MM.1S (cell line): ENCODE measurements around the gene CLDN11.

ENCODE experiments used
- DNase-seq: peaks from one replicate; pipeline ENCODE4 v3.0.0-alpha.2; 2015
- H2AFZ ChIP-seq: fragments of 300-600 bp; sonication (generic); 2 replicates; pipeline ENCODE4 v1.6.0; 2016; ENCODE audit warnings: antibody characterized with exemption, low read length
- H3F3A ChIP-seq: fragments of 300-600 bp; sonication (generic); 2 replicates; pipeline ENCODE4 v1.6.1; 2016; ENCODE audit warnings: mild to moderate bottlenecking, antibody characterized with exemption, low read length, moderate library complexity, mixed read lengths; ENCODE audit not compliant: insufficient read depth
- H3K27ac ChIP-seq: fragments of 300-600 bp; sonication (generic); 2 replicates; pipeline ENCODE4 v1.5.1; 2016; ENCODE audit warnings: mild to moderate bottlenecking, low read length
- H3K27me3 ChIP-seq: fragments of 300-600 bp; sonication (generic); replicated peaks from 2 replicates; pipeline ENCODE4 v1.6.0; 2016; ENCODE audit warnings: low read length; ENCODE audit not compliant: insufficient read depth
- H3K36me3 ChIP-seq: fragments of 300-600 bp; sonication (generic); replicated peaks from 2 replicates; pipeline ENCODE4 v1.6.1; 2016; ENCODE audit warnings: mild to moderate bottlenecking, low read length, mixed read lengths; ENCODE audit not compliant: insufficient read depth
- H3K4me1 ChIP-seq: fragments of 300-600 bp; sonication (generic); 2 replicates; pipeline ENCODE4 v1.6.1; 2016; ENCODE audit warnings: low read length, mixed read lengths
- H3K4me2 ChIP-seq: fragments of 300-600 bp; sonication (generic); 2 replicates; pipeline ENCODE4 v1.6.0; 2016; ENCODE audit warnings: low read depth, low read length
- H3K4me3 ChIP-seq: fragments of 300-600 bp; sonication (generic); 2 replicates; pipeline ENCODE4 v1.5.1; 2016; ENCODE audit warnings: low read length, mixed read lengths
- H3K79me2 ChIP-seq: fragments of 300-600 bp; sonication (generic); 2 replicates; pipeline ENCODE4 v1.6.1; 2016; ENCODE audit warnings: mixed run types, low read length, mixed read lengths
- H3K9ac ChIP-seq: fragments of 300-600 bp; sonication (generic); 2 replicates; pipeline ENCODE4 v1.6.1; 2016; ENCODE audit warnings: low read length, mixed read lengths
- H3K9me2 ChIP-seq: fragments of 300-600 bp; sonication (generic); replicated peaks from 2 replicates; pipeline ENCODE4 v1.6.1; 2016; ENCODE audit warnings: mild to moderate bottlenecking, low read length, mixed read lengths; ENCODE audit not compliant: insufficient read depth
- H3K9me3 ChIP-seq: fragments of 300-600 bp; sonication (generic); replicated peaks from 2 replicates; pipeline ENCODE4 v1.6.1; 2016; ENCODE audit warnings: mild to moderate bottlenecking, low read length, mixed read lengths; ENCODE audit not compliant: insufficient read depth
- H4K20me1 ChIP-seq: fragments of 300-600 bp; sonication (generic); 2 replicates; pipeline ENCODE4 v1.6.1; 2016; ENCODE audit warnings: mild to moderate bottlenecking, low read length, moderate library complexity, mixed read lengths; ENCODE audit not compliant: insufficient read depth
- EZH2 ChIP-seq: fragments of 300-600 bp; sonication (generic); optimal IDR thresholded peaks from 2 replicates; pipeline ENCODE3; 2017; ENCODE audit warnings: low read depth, mild to moderate bottlenecking, antibody characterized with exemption, low read length, mixed read lengths
- EZH2phosphoT487 ChIP-seq: fragments of 300-600 bp; sonication (generic); IDR thresholded peaks from 2 replicates; pipeline ENCODE4 v1.6.1; 2018; ENCODE audit warnings: antibody characterized with exemption, low read length
- TF ChIP-seq, protein P1 (sequence below): fragments of 300-600 bp; sonication (generic); IDR thresholded peaks from 2 replicates; pipeline ENCODE4 v1.5.1; 2016; ENCODE audit warnings: antibody characterized with exemption, low read length, mixed read lengths

CLDN11 gene

DNA sequence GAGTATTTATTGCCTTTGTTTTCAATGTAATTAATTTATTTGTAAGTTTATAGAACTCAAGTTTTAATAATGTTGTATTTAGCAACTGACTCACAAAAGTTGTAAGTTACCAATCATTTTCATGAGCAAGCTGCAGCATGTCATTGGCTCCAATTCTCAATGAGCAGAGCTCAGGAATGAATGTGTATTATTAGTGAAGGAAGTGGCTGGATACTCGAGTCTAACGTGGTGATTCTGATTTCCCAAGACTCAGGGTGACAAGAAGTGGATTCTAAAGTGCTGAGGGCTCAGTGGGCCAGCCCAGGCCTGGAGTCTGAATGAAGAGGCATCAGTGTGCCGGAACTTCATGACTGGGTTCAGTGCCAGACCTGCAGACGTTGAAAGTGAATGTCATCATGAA is 39.6 kb downstream of the CLDN11 start:
- no peak for DNase-seq
- no peak overlapping the region for H3K4me3 ChIP-seq
- no peaks in the 10 kb centered on the region for H3F3A ChIP-seq
- no peaks in the 10 kb centered on the region for H3K9me2 ChIP-seq
- H4K20me1 ChIP-seq = no peaks in the 10 kb centered on the region
- H3K4me1 ChIP-seq = no peaks in the 10 kb centered on the region
- H3K9ac ChIP-seq = no peak overlapping the region
- H3K36me3 ChIP-seq = no peaks in the 10 kb centered on the region
- H3K27ac ChIP-seq = no peak overlapping the region
- no peaks in the 10 kb centered on the region for H3K79me2 ChIP-seq
- H3K4me2 ChIP-seq = no peak overlapping the region
- no peaks in the 10 kb centered on the region for H3K27me3 ChIP-seq
- H3K9me3 ChIP-seq = no peaks in the 10 kb centered on the region
- H2AFZ ChIP-seq = no peak overlapping the region
- no peak for TF ChIP-seq EZH2phosphoT487
- TF ChIP-seq, protein P1, sequence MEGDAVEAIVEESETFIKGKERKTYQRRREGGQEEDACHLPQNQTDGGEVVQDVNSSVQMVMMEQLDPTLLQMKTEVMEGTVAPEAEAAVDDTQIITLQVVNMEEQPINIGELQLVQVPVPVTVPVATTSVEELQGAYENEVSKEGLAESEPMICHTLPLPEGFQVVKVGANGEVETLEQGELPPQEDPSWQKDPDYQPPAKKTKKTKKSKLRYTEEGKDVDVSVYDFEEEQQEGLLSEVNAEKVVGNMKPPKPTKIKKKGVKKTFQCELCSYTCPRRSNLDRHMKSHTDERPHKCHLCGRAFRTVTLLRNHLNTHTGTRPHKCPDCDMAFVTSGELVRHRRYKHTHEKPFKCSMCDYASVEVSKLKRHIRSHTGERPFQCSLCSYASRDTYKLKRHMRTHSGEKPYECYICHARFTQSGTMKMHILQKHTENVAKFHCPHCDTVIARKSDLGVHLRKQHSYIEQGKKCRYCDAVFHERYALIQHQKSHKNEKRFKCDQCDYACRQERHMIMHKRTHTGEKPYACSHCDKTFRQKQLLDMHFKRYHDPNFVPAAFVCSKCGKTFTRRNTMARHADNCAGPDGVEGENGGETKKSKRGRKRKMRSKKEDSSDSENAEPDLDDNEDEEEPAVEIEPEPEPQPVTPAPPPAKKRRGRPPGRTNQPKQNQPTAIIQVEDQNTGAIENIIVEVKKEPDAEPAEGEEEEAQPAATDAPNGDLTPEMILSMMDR = no peak
- TF ChIP-seq EZH2 = no peak

DNA sequence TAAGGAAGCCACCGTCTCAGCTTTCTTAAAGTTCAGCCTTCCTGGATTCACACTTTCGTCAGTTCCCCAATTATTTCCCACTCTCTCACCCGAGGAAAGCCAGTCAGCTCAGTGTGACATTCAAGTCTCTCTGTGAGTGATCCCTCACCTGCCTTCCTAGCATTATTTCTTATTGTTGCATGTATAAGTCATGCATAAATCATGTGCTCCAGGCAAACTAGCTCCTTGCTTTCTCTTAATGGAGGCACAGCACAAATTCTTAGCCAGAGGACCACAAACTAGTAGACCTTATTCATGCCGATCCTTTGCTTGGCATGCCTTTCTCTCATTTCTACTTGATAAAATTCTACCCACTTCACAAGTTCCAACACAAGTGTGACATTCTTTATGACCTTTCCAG is 44.3 kb downstream of the CLDN11 start:
- Histone ChIP-seq H3K27ac (no peak overlapping the region), H3K9ac (no peak overlapping the region), H2AFZ (no peak overlapping the region), H3K4me2 (no peak overlapping the region), H3K4me3 (no peak overlapping the region), H3K9me2 (no peaks in the 10 kb centered on the region), H4K20me1 (no peaks in the 10 kb centered on the region), H3K36me3 (no peaks in the 10 kb centered on the region), H3F3A (no peaks in the 10 kb centered on the region), H3K27me3 (no peaks in the 10 kb centered on the region), H3K79me2 (no peaks in the 10 kb centered on the region), H3K9me3 (no peaks in the 10 kb centered on the region), H3K4me1 (no peaks in the 10 kb centered on the region)
- no peak for DNase-seq
- TF ChIP-seq EZH2phosphoT487 (no peak), EZH2 (no peak)
- TF ChIP-seq, protein P1 = no peak

DNA sequence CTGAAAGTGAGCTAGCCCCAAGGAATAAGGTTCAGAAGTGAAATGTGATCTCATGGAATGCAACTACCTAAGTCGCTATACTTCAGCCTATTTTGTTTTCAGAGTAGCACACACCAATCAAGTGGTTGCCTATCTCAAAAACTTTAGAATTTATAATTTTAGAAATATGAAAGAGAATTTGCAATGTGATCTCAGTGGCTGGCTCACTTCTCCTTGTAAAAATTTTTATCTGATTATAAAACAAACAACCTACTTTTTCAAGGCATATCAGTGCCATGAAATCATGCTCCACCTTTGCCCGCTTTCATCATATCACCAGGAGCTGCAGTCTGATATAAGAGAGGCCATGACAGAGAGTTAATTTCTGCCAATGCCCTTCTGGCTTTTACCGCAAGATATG is 47.3 kb downstream of the CLDN11 start:
- Histone ChIP-seq H3K27ac (no peak overlapping the region), H3K4me2 (no peak overlapping the region), H3K27me3 (no peaks in the 10 kb centered on the region), H3K9me3 (no peaks in the 10 kb centered on the region), H3K36me3 (no peaks in the 10 kb centered on the region), H3K79me2 (no peaks in the 10 kb centered on the region), H3F3A (no peaks in the 10 kb centered on the region), H3K4me3 (no peak overlapping the region), H4K20me1 (no peaks in the 10 kb centered on the region), H3K9me2 (no peaks in the 10 kb centered on the region), H2AFZ (no peak overlapping the region), H3K9ac (no peak overlapping the region), H3K4me1 (no peaks in the 10 kb centered on the region)
- TF ChIP-seq EZH2 (no peak), EZH2phosphoT487 (no peak)
- TF ChIP-seq, protein P1 = no peak
- no peak for DNase-seq
